HCT116 (cell line): ENCODE data around the gene NOA1. TPM values are rescaled to one million over a fixed set of nuclear protein-coding genes. Genes with fewer than 3 reads are reported as not detected.

Experiments
- ATAC-seq: fragments of 200-7000 bp; cut with Tn5 transposase; 2 replicates; pipeline ENCODE4 v1.9.1; 2020; ENCODE audit warnings: mild to moderate bottlenecking, moderate library complexity
- BruUV-seq: library from RNA; stranded (reverse); fragments of 400-500 nt; replicated peaks from 2 replicates; lab custom pipeline; 2021; lab: Mats Ljungman, UMichigan
- CTCF ChIA-PET: fragments of 300-600 bp; sonication (Branson Sonifier 250); formaldehyde crosslinking; loops from one replicate; lab custom pipeline; 2021; ENCODE audit warnings: antibody characterized with exemption; lab: Charles Lee
- POLR2A ChIA-PET: fragments of 300-600, 350-600 bp; sonication (Branson Sonifier 250); formaldehyde crosslinking; loops from one replicate; lab custom pipeline; 2021; ENCODE audit warnings: antibody characterized with exemption; lab: Charles Lee
- RAD21 ChIA-PET, 2 experiments: fragments of 300-600 bp; sonication (Branson Sonifier 250); formaldehyde crosslinking; loops; one replicate each; lab custom pipeline; 2023; ENCODE audit warnings: low total read pairs in 2 of 2; ENCODE audit not compliant: uncharacterized antibody in 2 of 2, unreplicated experiment in 2 of 2, low non-redundant PET in 1 of 2; lab: Charles Lee
- DNase-seq: peaks from one replicate; pipeline ENCODE4 v3.0.0-alpha.2; 2010; ENCODE audit warnings: low read depth, low spot score
- H2AFZ ChIP-seq: fragments of 200-600 bp; shearing (Covaris generic), sonication (generic); 2 replicates; pipeline ENCODE4 v1.6.1; 2017; ENCODE audit warnings: low read depth, mixed run types, mixed read lengths, antibody characterized with exemption, low read length; ENCODE audit not compliant: poor library complexity, severe bottlenecking
- H3K27ac ChIP-seq: 2 replicates; pipeline ENCODE4 v1.5.1; 2012; ENCODE audit warnings: low read depth, low read length
- H3K27me3 ChIP-seq: fragments of 200-600 bp; sonication (generic); 2 replicates; pipeline ENCODE4 v1.6.1; 2016; ENCODE audit warnings: mixed run types, low read length, mixed read lengths; ENCODE audit not compliant: insufficient read depth
- H3K36me3 ChIP-seq, 2 experiments: fragments of 200-500 bp in 1 of 2; fragments of 200-600 bp in 1 of 2; sonication (Bioruptor generic) in 1 of 2; sonication (generic) in 1 of 2; 2 replicates each; pipeline versions ENCODE4 v1.5.1 to v1.6.1; 2014 to 2016; ENCODE audit warnings: low read length in 2 of 2, inconsistent platforms in 1 of 2, mixed read lengths in 1 of 2, mixed run types in 1 of 2; ENCODE audit not compliant: insufficient read depth in 2 of 2, control insufficient read depth in 1 of 2
- H3K4me1 ChIP-seq, 2 experiments: fragments of 200-600 bp in 1 of 2; sonication (generic) in 1 of 2; 2 replicates each; pipeline versions ENCODE4 v1.5.1 to v1.6.1; 2012 to 2017; ENCODE audit warnings: low read length in 2 of 2, inconsistent platforms in 1 of 2, mild to moderate bottlenecking in 1 of 2, mixed read lengths in 1 of 2, mixed run types in 1 of 2, moderate library complexity in 1 of 2; ENCODE audit not compliant: insufficient read depth in 2 of 2, control insufficient read depth in 1 of 2
- H3K4me2 ChIP-seq: fragments of 200-600 bp; sonication (generic); 2 replicates; pipeline ENCODE4 v1.6.1; 2017; ENCODE audit warnings: mixed run types, low read length, mixed read lengths
- H3K4me3 ChIP-seq, 2 experiments: fragments of 200-600 bp in 1 of 2; sonication (generic) in 1 of 2; replicated peaks in 1 of 2; 2 replicates each; pipeline ENCODE4 v1.5.1; 2011 to 2016; ENCODE audit warnings: low read length in 2 of 2, control low read depth in 1 of 2, low read depth in 1 of 2, mild to moderate bottlenecking in 1 of 2, mixed read lengths in 1 of 2, mixed run types in 1 of 2
- H3K79me2 ChIP-seq: fragments of 200-600 bp; sonication (generic); 2 replicates; pipeline ENCODE4 v1.6.1; 2017; ENCODE audit warnings: mild to moderate bottlenecking, mixed run types, low read length, moderate library complexity, mixed read lengths; ENCODE audit not compliant: insufficient read depth
- H3K9ac ChIP-seq: fragments of 200-600 bp; sonication (generic); 2 replicates; pipeline ENCODE4 v1.6.1; 2016; ENCODE audit warnings: low read length, mixed read lengths
- H3K9me2 ChIP-seq: fragments of 200-600 bp; sonication (generic), shearing (Covaris generic); 2 replicates; pipeline ENCODE4 v1.6.1; 2017; ENCODE audit warnings: mixed run types, mild to moderate bottlenecking, moderate library complexity; ENCODE audit not compliant: insufficient read depth
- H3K9me3 ChIP-seq, 2 experiments: fragments of 200-500 bp in 1 of 2; fragments of 200-600 bp in 1 of 2; sonication (Bioruptor generic) in 1 of 2; sonication (generic) in 1 of 2; 2 replicates each; pipeline ENCODE4 v1.6.1; 2014 to 2017; ENCODE audit warnings: low read length in 2 of 2, mixed read lengths in 2 of 2, inconsistent platforms in 1 of 2, low read depth in 1 of 2, mild to moderate bottlenecking in 1 of 2, mixed run types in 1 of 2, moderate library complexity in 1 of 2; ENCODE audit not compliant: control insufficient read depth in 1 of 2, insufficient read depth in 1 of 2
- H4K20me1 ChIP-seq: fragments of 200-600 bp; sonication (generic), shearing (Covaris generic); 2 replicates; pipeline ENCODE4 v1.6.1; 2017; ENCODE audit warnings: mixed run types, mild to moderate bottlenecking, moderate library complexity; ENCODE audit not compliant: insufficient read depth
- CBX3 ChIP-seq: IDR thresholded peaks from 2 replicates; pipeline ENCODE4 v1.6.1; 2012; ENCODE audit warnings: low read depth
- CEBPB ChIP-seq: IDR thresholded peaks from 2 replicates; pipeline ENCODE4 v1.6.1; 2012; ENCODE audit warnings: low read depth
- ELF1 ChIP-seq: IDR thresholded peaks from 2 replicates; pipeline ENCODE4 v1.6.1; 2012; ENCODE audit warnings: low read depth, borderline replicate concordance
- FOSL1 ChIP-seq: IDR thresholded peaks from 2 replicates; pipeline ENCODE4 v1.6.1; 2012; ENCODE audit warnings: low read depth
- POLR2A ChIP-seq: IDR thresholded peaks from 2 replicates; pipeline ENCODE4 v1.7.0; 2011; ENCODE audit warnings: borderline replicate concordance; ENCODE audit not compliant: insufficient read depth, insufficient read length; ENCODE audit errors: extremely low read depth
- POLR2AphosphoS5 ChIP-seq: IDR thresholded peaks from 2 replicates; pipeline ENCODE4 v1.6.1; 2011; ENCODE audit warnings: mild to moderate bottlenecking, low read depth, low read length, moderate library complexity
- SIN3A ChIP-seq: IDR thresholded peaks from 2 replicates; pipeline ENCODE4 v1.6.1; 2012; ENCODE audit warnings: low read depth
- SP1 ChIP-seq: IDR thresholded peaks from 2 replicates; pipeline ENCODE4 v1.6.1; 2012; ENCODE audit warnings: low read depth
- SRF ChIP-seq: IDR thresholded peaks from 2 replicates; pipeline ENCODE4 v1.6.1; 2012; ENCODE audit warnings: low read depth
- TCF7L2 ChIP-seq: IDR thresholded peaks from 2 replicates; pipeline ENCODE4 v1.7.0; 2011; ENCODE audit warnings: borderline replicate concordance, inconsistent platforms; ENCODE audit not compliant: insufficient read depth, insufficient read length; ENCODE audit errors: extremely low read depth
- YY1 ChIP-seq: IDR thresholded peaks from 2 replicates; pipeline ENCODE4 v1.6.1; 2011; ENCODE audit warnings: low read length, low read depth, moderate library complexity, mild to moderate bottlenecking; ENCODE audit not compliant: insufficient replicate concordance; ENCODE audit errors: extremely low read depth
- ZFX ChIP-seq: fragments of 450-650 bp; IDR thresholded peaks from 2 replicates; pipeline ENCODE4 v1.6.1; 2017
- ZNF274 ChIP-seq: fragments of 200-500 bp; sonication (Bioruptor generic); IDR thresholded peaks from 2 replicates; pipeline ENCODE4 v1.6.1; 2014; ENCODE audit warnings: mild to moderate bottlenecking, low read depth, low read length, inconsistent platforms
- intact Hi-C: fragments of 100-400 bp; cut with micrococcal nuclease; formaldehyde crosslinking; loops from 2 replicates; pipeline ENCODE4 v1.10.0; 2022
- total RNA-seq: library from RNA; stranded (reverse); gene quantifications from one replicate; pipeline ENCODE4 v1.2.1, GENCODE V29; 2021; ENCODE audit not compliant: unreplicated experiment
- TF ChIP-seq, protein P1 (sequence below): IDR thresholded peaks from 2 replicates; pipeline ENCODE4 v1.6.1; 2012
- TF ChIP-seq, protein P2 (sequence below): IDR thresholded peaks from 2 replicates; pipeline ENCODE4 v1.6.1; 2011; ENCODE audit warnings: mild to moderate bottlenecking, low read length, moderate library complexity; ENCODE audit not compliant: insufficient replicate concordance; ENCODE audit errors: extremely low read depth

NOA1 gene
- total RNA-seq, 1 experiment from 2014 or later = 38.4 TPM

DNA sequence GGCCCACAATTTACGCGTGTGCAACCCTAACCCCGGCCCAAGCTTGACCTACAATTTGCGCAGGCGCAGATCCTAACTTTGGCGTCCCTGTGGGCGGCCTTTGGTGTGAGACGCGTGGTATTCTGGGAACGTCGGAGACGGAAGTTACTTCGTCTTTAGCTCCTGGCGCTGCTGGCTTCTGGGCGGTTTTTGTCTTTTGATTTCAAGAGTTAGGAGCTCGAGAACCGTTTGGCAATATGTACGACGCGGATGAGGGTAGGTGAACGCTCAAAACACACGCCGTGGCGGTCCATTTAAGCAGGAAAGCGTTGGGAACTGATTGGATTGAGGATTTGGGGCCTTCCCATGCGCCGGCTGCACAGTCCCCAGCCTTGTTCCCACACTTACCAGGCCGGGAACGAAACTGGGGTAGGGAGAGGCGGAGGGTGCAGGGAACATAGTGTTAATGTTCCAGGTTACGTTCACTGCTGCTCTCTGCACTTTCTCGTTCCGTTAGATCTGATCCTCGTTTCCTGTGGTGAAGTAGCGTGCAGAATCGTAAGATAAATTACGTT lies 1.4 kb upstream of the NOA1 start, which contains the start of gene POLR2B:
Gene POLR2B (plus strand): TSS at position 147 of the 554 bp plus-strand sequence. CDS start 90 bp downstream, at position 237.
- DNase-seq (peak; percentile 93), ATAC-seq (peak; percentile 62)
- POLR2A ChIA-PET = interaction anchor here (0.7 to 2.4 kb wide), 10 partner anchors 9 to 592 kb away, joined by 3 to 14 read pairs (median 7); partner anchors contain the start of genes AASDH and REST
- H3K9me2 ChIP-seq = no peaks in the 10 kb centered on the region
- intact Hi-C loops = loop anchor here (5.0 kb wide), 1 partner anchor 72 kb away; the partner anchor contains the start of gene REST
- H3K9ac ChIP-seq = peak within 1 kb of the TSS; percentile 97
- peaks cover 87% of the 10 kb centered on the region for H3K79me2 ChIP-seq
- RAD21 ChIA-PET = no interaction called here
- H4K20me1 ChIP-seq = peaks cover 7% of the 10 kb centered on the region; the same call in 1 of the 2 replicates
- TF ChIP-seq TCF7L2 (peak; percentile 74), POLR2AphosphoS5 (peak; percentile 96), ELF1 (peak; percentile 61), CBX3 (peak; percentile 48; the same call in 1 of the 2 replicates), SIN3A (peak; percentile 91), CEBPB (no peak), ZFX (peak; percentile 92), SP1 (peak; percentile 13; the same call in 1 of the 2 replicates), YY1 (no peak), ZNF274 (no peak), FOSL1 (no peak), POLR2A (peak; percentile 91), SRF (no peak)
- TF ChIP-seq, protein P1, sequence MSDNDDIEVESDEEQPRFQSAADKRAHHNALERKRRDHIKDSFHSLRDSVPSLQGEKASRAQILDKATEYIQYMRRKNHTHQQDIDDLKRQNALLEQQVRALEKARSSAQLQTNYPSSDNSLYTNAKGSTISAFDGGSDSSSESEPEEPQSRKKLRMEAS = peak; percentile 81
- TF ChIP-seq, protein P2, sequence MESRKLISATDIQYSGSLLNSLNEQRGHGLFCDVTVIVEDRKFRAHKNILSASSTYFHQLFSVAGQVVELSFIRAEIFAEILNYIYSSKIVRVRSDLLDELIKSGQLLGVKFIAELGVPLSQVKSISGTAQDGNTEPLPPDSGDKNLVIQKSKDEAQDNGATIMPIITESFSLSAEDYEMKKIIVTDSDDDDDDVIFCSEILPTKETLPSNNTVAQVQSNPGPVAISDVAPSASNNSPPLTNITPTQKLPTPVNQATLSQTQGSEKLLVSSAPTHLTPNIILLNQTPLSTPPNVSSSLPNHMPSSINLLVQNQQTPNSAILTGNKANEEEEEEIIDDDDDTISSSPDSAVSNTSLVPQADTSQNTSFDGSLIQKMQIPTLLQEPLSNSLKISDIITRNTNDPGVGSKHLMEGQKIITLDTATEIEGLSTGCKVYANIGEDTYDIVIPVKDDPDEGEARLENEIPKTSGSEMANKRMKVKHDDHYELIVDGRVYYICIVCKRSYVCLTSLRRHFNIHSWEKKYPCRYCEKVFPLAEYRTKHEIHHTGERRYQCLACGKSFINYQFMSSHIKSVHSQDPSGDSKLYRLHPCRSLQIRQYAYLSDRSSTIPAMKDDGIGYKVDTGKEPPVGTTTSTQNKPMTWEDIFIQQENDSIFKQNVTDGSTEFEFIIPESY = peak; percentile 64
- no peaks in the 10 kb centered on the region for H3K27me3 ChIP-seq
- H3K4me3 ChIP-seq = peak within 1 kb of the TSS; percentile 97 to 98
- H3K4me2 ChIP-seq = peak within 1 kb of the TSS; percentile 90
- TSS peak; percentile 75 for BruUV-seq
- H3K36me3 ChIP-seq = peaks cover 4 to 14% of the 10 kb centered on the region in 2 experiments
- H2AFZ ChIP-seq = no peak within 1 kb of the TSS
- peak within 1 kb of the TSS; percentile 84 for H3K27ac ChIP-seq
- H3K9me3 ChIP-seq = no peaks in the 10 kb centered on the region
- peaks cover 7 to 17% of the 10 kb centered on the region in 2 experiments; a peak in 2 of 4 replicates for H3K4me1 ChIP-seq
- CTCF ChIA-PET = interaction anchor here (1.8 to 2.9 kb wide), 2 partner anchors 18 to 71 kb away, joined by 3 to 14 read pairs; partner anchors contain the start of gene REST
